Panc1 (cell line): ENCODE results near the gene DOK5. TPM values are rescaled to one million over a fixed set of nuclear protein-coding genes. Genes with fewer than 3 reads are reported as not detected.
"Not testable (repeated sequence)": the region's sequence is repeated elsewhere in the genome, so short reads cannot be mapped to it uniquely, and the experiment has no call there.

Experiments used
- ATAC-seq: fragments of 200-7000 bp; cut with Tn5 transposase; 2 replicates; pipeline ENCODE4 v1.9.1; 2020; ENCODE audit warnings: mild to moderate bottlenecking, moderate library complexity
- BruUV-seq: library from RNA; stranded (reverse); fragments of 400-500 nt; replicated peaks from 2 replicates; lab custom pipeline; 2021; lab: Mats Ljungman, UMichigan
- CTCF ChIA-PET: fragments of 300-600 bp; sonication (Branson Sonifier 250); formaldehyde crosslinking; loops from one replicate; lab custom pipeline; 2022; ENCODE audit warnings: antibody characterized with exemption; lab: Charles Lee
- POLR2A ChIA-PET: fragments of 300-600 bp; sonication (Branson Sonifier 250); formaldehyde crosslinking; loops from one replicate; lab custom pipeline; 2022; ENCODE audit warnings: antibody characterized with exemption; lab: Charles Lee
- DNase-seq: peaks from one replicate; pipeline ENCODE4 v3.0.0-alpha.2; 2010; ENCODE audit warnings: low read depth, low spot score
- H3K27ac ChIP-seq: 2 replicates; pipeline ENCODE4 v1.5.1; 2011; ENCODE audit warnings: mild to moderate bottlenecking, low read length, inconsistent platforms
- H3K27me3 ChIP-seq: fragments of 200-500 bp; sonication (Bioruptor generic); 2 replicates; pipeline ENCODE4 v1.6.0; 2014; ENCODE audit warnings: low read length, inconsistent platforms; ENCODE audit not compliant: control insufficient read depth, insufficient read depth
- H3K36me3 ChIP-seq: fragments of 200-500 bp; sonication (Bioruptor generic); 2 replicates; pipeline ENCODE4 v1.5.1; 2014; ENCODE audit warnings: inconsistent platforms, mild to moderate bottlenecking, low read length, moderate library complexity; ENCODE audit not compliant: control insufficient read depth, insufficient read depth
- H3K4me1 ChIP-seq: 2 replicates; pipeline ENCODE4 v1.5.1; 2011; ENCODE audit warnings: inconsistent platforms, mild to moderate bottlenecking, low read length, moderate library complexity; ENCODE audit not compliant: control insufficient read depth, insufficient read depth
- H3K4me3 ChIP-seq, 2 experiments: 2 replicates each; pipeline ENCODE4 v1.5.1; 2011 to 2012; ENCODE audit warnings: low read depth in 2 of 2, low read length in 2 of 2, mild to moderate bottlenecking in 2 of 2, inconsistent platforms in 1 of 2, moderate library complexity in 1 of 2
- H3K9me3 ChIP-seq: fragments of 200-500 bp; sonication (Bioruptor generic); 2 replicates; pipeline ENCODE4 v1.5.1; 2014; ENCODE audit warnings: low read depth, mild to moderate bottlenecking, inconsistent platforms, low read length, moderate library complexity; ENCODE audit not compliant: control insufficient read depth, insufficient read depth
- CTCF ChIP-seq: fragments of 450-650 bp; IDR thresholded peaks from 2 replicates; pipeline ENCODE4 v1.5.1; 2017; ENCODE audit warnings: mild to moderate bottlenecking
- POLR2AphosphoS5 ChIP-seq: IDR thresholded peaks from 2 replicates; pipeline ENCODE4 v1.6.1; 2012; ENCODE audit warnings: mild to moderate bottlenecking, low read depth, low read length, moderate library complexity
- SIN3A ChIP-seq: IDR thresholded peaks from 2 replicates; pipeline ENCODE4 v1.6.1; 2012; ENCODE audit warnings: low read depth, mild to moderate bottlenecking, low read length, moderate library complexity, borderline replicate concordance; ENCODE audit not compliant: insufficient read depth
- TCF7L2 ChIP-seq: IDR thresholded peaks from 2 replicates; pipeline ENCODE4 v1.6.1; 2011; ENCODE audit warnings: mild to moderate bottlenecking, low read depth, low read length, inconsistent platforms
- in situ Hi-C: cut with HindIII; loops from 2 replicates; pipeline ENCODE4 v1.10.0; 2016; ENCODE audit warnings: low sequenced_read_pairs, low pct_unique_long_range_greater_than_20kb
- intact Hi-C: fragments of 100-400 bp; cut with micrococcal nuclease; formaldehyde crosslinking; loops from one replicate; pipeline ENCODE4 v1.10.0; 2022; ENCODE audit not compliant: unreplicated experiment
- total RNA-seq: library from RNA; stranded (reverse); gene quantifications from one replicate; pipeline ENCODE4 v1.2.1, GENCODE V29; 2021; ENCODE audit not compliant: unreplicated experiment
- TF ChIP-seq, protein P1 (sequence below), 2 experiments: IDR thresholded peaks; 2 replicates each; pipeline ENCODE4 v1.6.1; 2011 to 2012; ENCODE audit warnings: low read depth in 2 of 2, control low read depth in 1 of 2, low read length in 1 of 2, mild to moderate bottlenecking in 1 of 2, moderate library complexity in 1 of 2; ENCODE audit not compliant: insufficient read depth in 1 of 2

DOK5 gene
- total RNA-seq, 1 experiment from 2014 or later, result 0.18 TPM

DNA sequence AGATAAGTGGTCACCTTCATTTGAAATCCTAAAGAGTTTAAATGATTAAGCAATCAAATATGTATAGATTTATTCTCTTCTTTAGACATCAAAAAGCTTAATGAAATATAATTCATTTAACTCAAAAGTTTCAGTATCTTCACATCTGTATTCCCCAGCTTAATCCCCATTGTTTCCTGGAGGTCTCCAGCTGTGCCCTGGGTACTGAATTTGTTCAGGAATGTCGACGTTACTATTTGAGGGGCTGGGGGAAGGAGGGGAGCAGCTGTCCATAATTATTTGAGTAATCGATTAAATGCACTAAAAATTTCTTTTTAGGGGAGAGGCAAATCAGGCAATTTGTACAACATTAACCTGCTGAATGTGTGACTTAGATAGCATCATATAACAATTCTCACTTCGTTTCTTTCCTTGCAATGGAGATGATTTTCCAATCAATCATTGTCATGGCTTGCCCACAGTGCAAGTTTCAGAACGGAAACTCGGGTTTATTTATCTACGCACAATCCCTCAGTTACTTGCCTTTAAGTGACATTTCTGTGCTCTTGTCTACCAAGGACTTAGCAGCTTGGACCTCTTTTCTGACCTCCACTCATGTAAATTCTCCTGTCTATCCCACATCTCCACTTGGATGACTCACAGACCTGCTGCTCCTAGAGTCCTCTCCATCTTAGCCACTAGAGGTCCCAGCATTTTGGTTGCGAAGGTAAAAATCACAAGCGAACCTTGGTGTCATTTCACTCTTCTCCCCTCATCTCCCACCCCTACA lies 3.9 kb downstream of the DOK5 start:
- ChIA-PET CTCF (no interaction called here), POLR2A (no interaction called here)
- TF ChIP-seq CTCF (peak; percentile 54), POLR2AphosphoS5 (no peak)
- H3K36me3 ChIP-seq, result no peaks in the 10 kb centered on the region
- BruUV-seq, result no TSS peak
- H3K4me1 ChIP-seq, result peaks cover 4% of the 10 kb centered on the region; the same call in 1 of the 2 replicates
- peaks cover 25% of the 10 kb centered on the region for H3K27me3 ChIP-seq
- H3K27ac ChIP-seq, result no peak overlapping the region
- in situ Hi-C loops, result no loop called here
- DNase-seq, result no peak
- intact Hi-C loops, result no loop called here
- no peak overlapping the region for H3K4me3 ChIP-seq
- no peak for ATAC-seq
- no peaks in the 10 kb centered on the region for H3K9me3 ChIP-seq

GRCh38 chr20:54479937-54480336 lies 4.5 kb downstream of the DOK5 start:
- CTCF ChIA-PET, H3K4me1 ChIP-seq, BruUV-seq, DNase-seq, intact Hi-C loops, H3K27ac ChIP-seq, POLR2A ChIA-PET, H3K36me3 ChIP-seq, ATAC-seq, H3K9me3 ChIP-seq, in situ Hi-C loops, H3K4me3 ChIP-seq: not testable (repeated sequence)
- peak; percentile 23 for TF ChIP-seq CTCF
- peaks cover 20% of the 10 kb centered on the region for H3K27me3 ChIP-seq

DNA sequence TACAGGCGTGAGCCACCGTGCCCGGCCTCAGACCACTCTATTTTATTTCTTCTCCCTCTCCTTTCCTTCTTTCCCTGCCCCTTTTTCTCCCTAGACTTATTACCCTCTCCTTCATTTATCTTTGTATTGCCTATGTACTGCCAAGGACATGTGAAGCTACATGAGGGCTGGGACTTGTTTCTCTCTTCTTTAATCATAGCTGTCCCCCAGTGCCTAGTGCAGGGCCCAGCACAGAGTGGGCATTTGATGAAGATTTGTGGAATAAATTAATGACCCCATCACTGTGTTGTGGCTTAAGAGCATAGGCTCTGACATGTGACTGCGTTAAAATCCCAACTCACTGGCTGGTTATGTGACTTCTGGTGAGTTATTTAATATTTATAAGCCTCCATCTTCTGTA lies 6.0 kb downstream of the DOK5 start:
- CTCF ChIA-PET, result no interaction called here
- in situ Hi-C loops, result no loop called here
- Histone ChIP-seq H3K27ac (no peak overlapping the region), H3K36me3 (no peaks in the 10 kb centered on the region), H3K9me3 (no peaks in the 10 kb centered on the region), H3K27me3 (peaks cover 16% of the 10 kb centered on the region), H3K4me1 (no peaks in the 10 kb centered on the region; the same call in 1 of the 2 replicates), H3K4me3 (no peak overlapping the region)
- no peak for TF ChIP-seq TCF7L2
- no peak for TF ChIP-seq CTCF
- no peak for TF ChIP-seq POLR2AphosphoS5
- no peak for TF ChIP-seq SIN3A
- TF ChIP-seq, protein P1, sequence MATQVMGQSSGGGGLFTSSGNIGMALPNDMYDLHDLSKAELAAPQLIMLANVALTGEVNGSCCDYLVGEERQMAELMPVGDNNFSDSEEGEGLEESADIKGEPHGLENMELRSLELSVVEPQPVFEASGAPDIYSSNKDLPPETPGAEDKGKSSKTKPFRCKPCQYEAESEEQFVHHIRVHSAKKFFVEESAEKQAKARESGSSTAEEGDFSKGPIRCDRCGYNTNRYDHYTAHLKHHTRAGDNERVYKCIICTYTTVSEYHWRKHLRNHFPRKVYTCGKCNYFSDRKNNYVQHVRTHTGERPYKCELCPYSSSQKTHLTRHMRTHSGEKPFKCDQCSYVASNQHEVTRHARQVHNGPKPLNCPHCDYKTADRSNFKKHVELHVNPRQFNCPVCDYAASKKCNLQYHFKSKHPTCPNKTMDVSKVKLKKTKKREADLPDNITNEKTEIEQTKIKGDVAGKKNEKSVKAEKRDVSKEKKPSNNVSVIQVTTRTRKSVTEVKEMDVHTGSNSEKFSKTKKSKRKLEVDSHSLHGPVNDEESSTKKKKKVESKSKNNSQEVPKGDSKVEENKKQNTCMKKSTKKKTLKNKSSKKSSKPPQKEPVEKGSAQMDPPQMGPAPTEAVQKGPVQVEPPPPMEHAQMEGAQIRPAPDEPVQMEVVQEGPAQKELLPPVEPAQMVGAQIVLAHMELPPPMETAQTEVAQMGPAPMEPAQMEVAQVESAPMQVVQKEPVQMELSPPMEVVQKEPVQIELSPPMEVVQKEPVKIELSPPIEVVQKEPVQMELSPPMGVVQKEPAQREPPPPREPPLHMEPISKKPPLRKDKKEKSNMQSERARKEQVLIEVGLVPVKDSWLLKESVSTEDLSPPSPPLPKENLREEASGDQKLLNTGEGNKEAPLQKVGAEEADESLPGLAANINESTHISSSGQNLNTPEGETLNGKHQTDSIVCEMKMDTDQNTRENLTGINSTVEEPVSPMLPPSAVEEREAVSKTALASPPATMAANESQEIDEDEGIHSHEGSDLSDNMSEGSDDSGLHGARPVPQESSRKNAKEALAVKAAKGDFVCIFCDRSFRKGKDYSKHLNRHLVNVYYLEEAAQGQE (IDR thresholded peaks at IDR 0.05; ENCODE audit: insufficient read depth in 1 of 2, low read depth in 2 of 2, low read length in 1 of 2), result no peak
- intact Hi-C loops, result no loop called here
- POLR2A ChIA-PET, result no interaction called here
- no TSS peak for BruUV-seq
- ATAC-seq (no peak), DNase-seq (no peak)
